Measurements from ENCODE around the gene FAM118B. TPM values are rescaled to one million over a fixed set of nuclear protein-coding genes. Genes with fewer than 3 reads are reported as not detected.

FAM118B gene
- total RNA-seq, 1 donor from 2014 or later, result 26.7 TPM

GRCh38 chr11:126224647-126225294 is 13.2 kb downstream of the FAM118B start:
- Histone ChIP-seq H3K9me3 (replicated peaks) (no peaks in the 10 kb centered on the region), H3K27ac (replicated peaks) (no peak overlapping the region), H3K27me3 (ENCODE audit: low read depth) (no peaks in the 10 kb centered on the region), H3K4me3 (no peak overlapping the region), H3K36me3 (no peaks in the 10 kb centered on the region), H3K4me1 (peaks cover 4% of the 10 kb centered on the region)
- intact Hi-C loops (cut with micrococcal nuclease), result no loop called here
- TF ChIP-seq, protein P1, sequence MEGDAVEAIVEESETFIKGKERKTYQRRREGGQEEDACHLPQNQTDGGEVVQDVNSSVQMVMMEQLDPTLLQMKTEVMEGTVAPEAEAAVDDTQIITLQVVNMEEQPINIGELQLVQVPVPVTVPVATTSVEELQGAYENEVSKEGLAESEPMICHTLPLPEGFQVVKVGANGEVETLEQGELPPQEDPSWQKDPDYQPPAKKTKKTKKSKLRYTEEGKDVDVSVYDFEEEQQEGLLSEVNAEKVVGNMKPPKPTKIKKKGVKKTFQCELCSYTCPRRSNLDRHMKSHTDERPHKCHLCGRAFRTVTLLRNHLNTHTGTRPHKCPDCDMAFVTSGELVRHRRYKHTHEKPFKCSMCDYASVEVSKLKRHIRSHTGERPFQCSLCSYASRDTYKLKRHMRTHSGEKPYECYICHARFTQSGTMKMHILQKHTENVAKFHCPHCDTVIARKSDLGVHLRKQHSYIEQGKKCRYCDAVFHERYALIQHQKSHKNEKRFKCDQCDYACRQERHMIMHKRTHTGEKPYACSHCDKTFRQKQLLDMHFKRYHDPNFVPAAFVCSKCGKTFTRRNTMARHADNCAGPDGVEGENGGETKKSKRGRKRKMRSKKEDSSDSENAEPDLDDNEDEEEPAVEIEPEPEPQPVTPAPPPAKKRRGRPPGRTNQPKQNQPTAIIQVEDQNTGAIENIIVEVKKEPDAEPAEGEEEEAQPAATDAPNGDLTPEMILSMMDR (IDR thresholded peaks at IDR 0.05; ENCODE audit: borderline replicate concordance), result no peak
- DNase-seq, result no peak

- no peak for DNase-seq
- no peaks in the 10 kb centered on the region for H3K27me3 ChIP-seq (ENCODE audit: low read depth)
- no peaks in the 10 kb centered on the region for H3K9me3 ChIP-seq (replicated peaks)
- no peaks in the 10 kb centered on the region for H3K36me3 ChIP-seq
- TF ChIP-seq, protein P1 (IDR thresholded peaks at IDR 0.05; ENCODE audit: borderline replicate concordance), result no peak
- no peak overlapping the region for H3K27ac ChIP-seq (replicated peaks)
- intact Hi-C loops (cut with micrococcal nuclease), result no loop called here
- H3K4me1 ChIP-seq, result peaks cover 9% of the 10 kb centered on the region
- no peak overlapping the region for H3K4me3 ChIP-seq
Measured at GRCh38 chr11:126225295-126225665, 13.7 kb downstream of the FAM118B start.

- intact Hi-C loops (cut with micrococcal nuclease), result no loop called here
- no peaks in the 10 kb centered on the region for H3K9me3 ChIP-seq (replicated peaks)
- no peak overlapping the region for H3K4me3 ChIP-seq
- H3K27me3 ChIP-seq (ENCODE audit: low read depth), result no peaks in the 10 kb centered on the region
- DNase-seq, result no peak
- TF ChIP-seq, protein P1 (IDR thresholded peaks at IDR 0.05; ENCODE audit: borderline replicate concordance), result no peak
- peaks cover 21% of the 10 kb centered on the region for H3K4me1 ChIP-seq
- H3K27ac ChIP-seq (replicated peaks), result peak overlapping the region; percentile 28
- H3K36me3 ChIP-seq, result no peaks in the 10 kb centered on the region
Measured at GRCh38 chr11:126226334-126227084, 14.9 kb downstream of the FAM118B start.

GRCh38 chr11:126229858-126230540 is 18.4 kb downstream of the FAM118B start:
- Histone ChIP-seq H3K9me3 (replicated peaks) (no peaks in the 10 kb centered on the region), H3K4me3 (no peak overlapping the region), H3K4me1 (peaks cover 30% of the 10 kb centered on the region), H3K36me3 (peaks cover under 1% of the 10 kb centered on the region), H3K27ac (replicated peaks) (peak overlapping the region; percentile 41), H3K27me3 (ENCODE audit: low read depth) (no peaks in the 10 kb centered on the region)
- TF ChIP-seq, protein P1 (IDR thresholded peaks at IDR 0.05; ENCODE audit: borderline replicate concordance), result no peak
- intact Hi-C loops (cut with micrococcal nuclease), result no loop called here
- no peak for DNase-seq

DNA sequence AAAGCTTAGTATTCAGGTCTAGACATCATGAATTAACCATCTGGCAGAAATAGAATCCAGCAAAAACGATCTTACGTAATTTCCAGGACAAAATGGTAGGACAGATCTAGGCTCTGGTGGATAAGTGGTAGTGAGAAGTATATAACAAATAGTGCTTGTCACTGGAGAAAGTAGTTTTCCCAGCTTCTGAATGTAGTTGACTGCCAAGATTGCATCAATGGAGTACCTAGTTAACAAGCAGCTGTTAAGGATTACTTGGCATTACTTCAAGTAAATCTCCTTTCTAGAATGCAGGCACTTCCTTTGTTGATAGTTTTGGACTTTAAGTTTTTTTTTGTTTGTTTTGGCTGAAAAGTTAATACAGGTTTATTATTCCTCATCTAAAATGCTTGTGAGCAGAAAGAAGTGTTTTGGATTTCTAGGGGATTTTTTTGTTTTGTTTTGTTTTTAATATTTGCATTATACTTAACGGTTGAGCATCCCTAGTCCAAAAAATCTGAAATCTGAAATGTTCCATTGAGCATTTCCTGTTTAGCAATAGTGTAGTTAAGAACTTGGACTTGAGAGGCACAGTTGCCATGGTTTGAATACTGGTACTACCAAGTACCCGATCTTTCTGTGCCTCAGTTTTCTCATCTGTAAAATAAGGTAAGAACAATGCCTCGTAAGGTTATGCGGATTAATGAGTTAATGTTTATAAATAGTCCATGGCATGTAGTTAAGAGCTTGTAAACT is 20.3 kb downstream of the FAM118B start:
- peaks cover 17% of the 10 kb centered on the region for H3K36me3 ChIP-seq
- TF ChIP-seq, protein P1 (IDR thresholded peaks at IDR 0.05; ENCODE audit: borderline replicate concordance), result no peak
- H3K9me3 ChIP-seq (replicated peaks), result no peaks in the 10 kb centered on the region
- intact Hi-C loops (cut with micrococcal nuclease), result no loop called here
- H3K4me3 ChIP-seq, result no peak overlapping the region
- peak overlapping the region; percentile 15 for H3K27ac ChIP-seq (replicated peaks)
- no peaks in the 10 kb centered on the region for H3K27me3 ChIP-seq (ENCODE audit: low read depth)
- peaks cover 30% of the 10 kb centered on the region for H3K4me1 ChIP-seq
- DNase-seq, result no peak

Measured in left ventricle myocardium inferior (tissue), 1 donor.